GM12873 (cell line): ENCODE measurements around the gene NPDC1.

Experiments used
- TF ChIP-seq, protein P1 (sequence below): IDR thresholded peaks from 2 replicates; pipeline ENCODE4 v1.5.1; 2012; ENCODE audit warnings: low read depth, mild to moderate bottlenecking, moderate library complexity, low read length, control low read depth; ENCODE audit not compliant: insufficient read depth; ENCODE audit errors: missing control alignments

NPDC1 gene, protein sequence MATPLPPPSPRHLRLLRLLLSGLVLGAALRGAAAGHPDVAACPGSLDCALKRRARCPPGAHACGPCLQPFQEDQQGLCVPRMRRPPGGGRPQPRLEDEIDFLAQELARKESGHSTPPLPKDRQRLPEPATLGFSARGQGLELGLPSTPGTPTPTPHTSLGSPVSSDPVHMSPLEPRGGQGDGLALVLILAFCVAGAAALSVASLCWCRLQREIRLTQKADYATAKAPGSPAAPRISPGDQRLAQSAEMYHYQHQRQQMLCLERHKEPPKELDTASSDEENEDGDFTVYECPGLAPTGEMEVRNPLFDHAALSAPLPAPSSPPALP

GRCh38 chr9:137046088-137046787 is at the start of gene NPDC1:
Gene NPDC1 (minus strand): TSS chr9:137046177. CDS start chr9:137045989, 188 bp downstream.
- TF ChIP-seq, protein P1, sequence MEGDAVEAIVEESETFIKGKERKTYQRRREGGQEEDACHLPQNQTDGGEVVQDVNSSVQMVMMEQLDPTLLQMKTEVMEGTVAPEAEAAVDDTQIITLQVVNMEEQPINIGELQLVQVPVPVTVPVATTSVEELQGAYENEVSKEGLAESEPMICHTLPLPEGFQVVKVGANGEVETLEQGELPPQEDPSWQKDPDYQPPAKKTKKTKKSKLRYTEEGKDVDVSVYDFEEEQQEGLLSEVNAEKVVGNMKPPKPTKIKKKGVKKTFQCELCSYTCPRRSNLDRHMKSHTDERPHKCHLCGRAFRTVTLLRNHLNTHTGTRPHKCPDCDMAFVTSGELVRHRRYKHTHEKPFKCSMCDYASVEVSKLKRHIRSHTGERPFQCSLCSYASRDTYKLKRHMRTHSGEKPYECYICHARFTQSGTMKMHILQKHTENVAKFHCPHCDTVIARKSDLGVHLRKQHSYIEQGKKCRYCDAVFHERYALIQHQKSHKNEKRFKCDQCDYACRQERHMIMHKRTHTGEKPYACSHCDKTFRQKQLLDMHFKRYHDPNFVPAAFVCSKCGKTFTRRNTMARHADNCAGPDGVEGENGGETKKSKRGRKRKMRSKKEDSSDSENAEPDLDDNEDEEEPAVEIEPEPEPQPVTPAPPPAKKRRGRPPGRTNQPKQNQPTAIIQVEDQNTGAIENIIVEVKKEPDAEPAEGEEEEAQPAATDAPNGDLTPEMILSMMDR, result peak; percentile 91

GRCh38 chr9:137089232-137089947 is 43.4 kb upstream of the NPDC1 start:
- TF ChIP-seq, protein P1, result no peak

DNA sequence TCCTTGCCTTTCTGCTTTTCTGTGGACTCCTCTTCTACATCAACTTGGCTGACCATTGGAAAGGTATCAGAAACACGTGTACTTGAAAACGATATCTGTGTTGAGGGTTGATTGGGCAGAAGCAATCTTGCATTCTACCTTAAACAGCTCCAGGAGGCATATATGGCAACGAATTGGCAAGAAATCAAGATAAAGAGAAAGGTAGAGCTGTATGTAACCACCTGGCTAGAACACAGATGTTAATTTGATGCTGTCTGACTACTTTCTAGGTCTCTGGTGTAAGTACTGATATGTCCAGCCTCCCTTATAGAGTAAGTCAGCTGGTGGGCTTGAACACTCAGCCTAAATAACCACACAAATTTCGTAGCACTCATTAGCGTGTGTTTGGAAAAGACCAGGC is 42.1 kb upstream of the NPDC1 start:
- TF ChIP-seq, protein P1, result no peak

DNA sequence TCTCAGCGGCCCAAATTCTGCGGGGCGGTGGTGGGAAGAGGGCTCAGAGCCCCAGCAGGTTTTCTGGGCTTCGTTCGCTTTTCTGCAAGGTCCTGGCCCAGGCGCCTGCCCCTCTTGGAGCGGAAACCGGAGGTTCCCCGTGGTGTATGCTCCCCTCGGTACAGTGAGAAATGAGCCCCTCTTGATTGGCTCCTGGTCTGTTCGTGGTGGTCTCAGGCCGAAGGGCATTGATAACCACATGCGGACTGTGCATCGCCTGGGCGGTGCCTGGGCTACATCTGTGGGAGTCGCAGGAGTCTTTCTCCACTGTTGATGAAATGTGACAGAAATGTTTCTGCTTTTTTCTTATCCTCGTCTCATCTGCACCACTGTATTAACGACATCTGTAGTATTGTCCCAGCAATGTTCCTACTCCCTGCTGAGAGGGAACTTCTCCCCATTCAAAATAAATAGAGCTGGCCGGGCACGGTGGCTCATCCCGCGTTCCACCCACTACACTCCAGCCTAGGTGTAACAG is 41.5 kb upstream of the NPDC1 start:
- TF ChIP-seq, protein P1, result no peak

- TF ChIP-seq, protein P1, result no peak
Measured at GRCh38 chr9:137086531-137087408, 40.8 kb upstream of the NPDC1 start, which contains the start of gene MAN1B1. Gene MAN1B1 (plus strand): TSS chr9:137086985. CDS start chr9:137087000, 15 bp downstream.

- TF ChIP-seq, protein P1, result no peak
Measured at GRCh38 chr9:137085920-137086530, 40.0 kb upstream of the NPDC1 start.
